Smooth muscle cell (in vitro differentiated cells): ENCODE data around the gene PTPRU. TPM values are rescaled to one million over a fixed set of nuclear protein-coding genes. Genes with fewer than 3 reads are reported as not detected.

Experiments used
- DNase-seq: peaks from one replicate; lab custom pipeline; 2025; ENCODE audit not compliant: unreplicated experiment; lab: John Stamatoyannopoulos, UW
- H2AFZ ChIP-seq: fragments of 200-600 bp; sonication (generic); 2 replicates; pipeline ENCODE4 v1.6.0; 2016; ENCODE audit warnings: antibody characterized with exemption, low read depth, mild to moderate bottlenecking
- H3F3A ChIP-seq: fragments of 200-600 bp; sonication (generic); 2 replicates; pipeline ENCODE4 v1.6.0; 2017; ENCODE audit warnings: antibody characterized with exemption, low read depth
- H3K27ac ChIP-seq: fragments of 200-600 bp; sonication (generic); 2 replicates; pipeline ENCODE4 v1.5.1; 2016; ENCODE audit warnings: low read depth, mild to moderate bottlenecking
- H3K27me3 ChIP-seq: fragments of 200-600 bp; sonication (generic); 2 replicates; pipeline ENCODE4 v1.6.1; 2016; ENCODE audit warnings: low read depth, mild to moderate bottlenecking
- H3K36me3 ChIP-seq: fragments of 200-600 bp; sonication (generic); 2 replicates; pipeline ENCODE4 v1.5.1; 2016; ENCODE audit warnings: low read depth
- H3K4me1 ChIP-seq: fragments of 200-600 bp; sonication (generic); 2 replicates; pipeline ENCODE4 v1.5.1; 2016; ENCODE audit warnings: low read depth
- H3K4me2 ChIP-seq: fragments of 200-600 bp; sonication (generic); 2 replicates; pipeline ENCODE4 v1.6.0; 2016; ENCODE audit warnings: mild to moderate bottlenecking
- H3K4me3 ChIP-seq: fragments of 200-600 bp; sonication (generic); 2 replicates; pipeline ENCODE4 v1.5.1; 2016; ENCODE audit warnings: mild to moderate bottlenecking
- H3K79me2 ChIP-seq: fragments of 200-600 bp; sonication (generic); 2 replicates; pipeline ENCODE4 v1.6.0; 2016; ENCODE audit warnings: low read depth, mild to moderate bottlenecking
- H3K9ac ChIP-seq: fragments of 200-600 bp; sonication (generic); 2 replicates; pipeline ENCODE4 v1.6.0; 2016; ENCODE audit warnings: low read depth
- H3K9me3 ChIP-seq: fragments of 200-600 bp; sonication (generic); replicated peaks from 2 replicates; pipeline ENCODE4 v1.5.1; 2016; ENCODE audit warnings: low read depth
- H4K20me1 ChIP-seq: fragments of 200-600 bp; sonication (generic); 2 replicates; pipeline ENCODE4 v1.6.0; 2016; ENCODE audit warnings: low read depth
- CTCF ChIP-seq: fragments of 200-600 bp; sonication (generic); IDR thresholded peaks from 2 replicates; pipeline ENCODE4 v1.5.1; 2017; ENCODE audit warnings: borderline replicate concordance, mild to moderate bottlenecking, antibody characterized with exemption; ENCODE audit not compliant: insufficient read depth, poor library complexity, severe bottlenecking
- WGBS: methylation state at CpG from one replicate; pipeline ENCODE4 v1.1.7; 2016; ENCODE audit warnings: low lambda C conversion rate; 5-methylcytosine and 5-hydroxymethylcytosine counted together
- polyA plus RNA-seq: library from polyadenylated mRNA; unstranded; fragments of >200 nt; fragmentation: Nextera tagmentation; extraction: Ambion mirVana; gene quantifications from 2 replicates; pipeline ENCODE4 v1.2.1, GENCODE V29; 2016
- total RNA-seq: library from RNA; depleted of rRNA; stranded (reverse); fragments of >200 nt; gene quantifications from 2 replicates; pipeline ENCODE4 v1.2.3, GENCODE V29; 2014

The PTPRU gene
- total and polyA plus RNA-seq, 2 experiments from 2014 or later: 41.1 to 67.8 TPM

DNA sequence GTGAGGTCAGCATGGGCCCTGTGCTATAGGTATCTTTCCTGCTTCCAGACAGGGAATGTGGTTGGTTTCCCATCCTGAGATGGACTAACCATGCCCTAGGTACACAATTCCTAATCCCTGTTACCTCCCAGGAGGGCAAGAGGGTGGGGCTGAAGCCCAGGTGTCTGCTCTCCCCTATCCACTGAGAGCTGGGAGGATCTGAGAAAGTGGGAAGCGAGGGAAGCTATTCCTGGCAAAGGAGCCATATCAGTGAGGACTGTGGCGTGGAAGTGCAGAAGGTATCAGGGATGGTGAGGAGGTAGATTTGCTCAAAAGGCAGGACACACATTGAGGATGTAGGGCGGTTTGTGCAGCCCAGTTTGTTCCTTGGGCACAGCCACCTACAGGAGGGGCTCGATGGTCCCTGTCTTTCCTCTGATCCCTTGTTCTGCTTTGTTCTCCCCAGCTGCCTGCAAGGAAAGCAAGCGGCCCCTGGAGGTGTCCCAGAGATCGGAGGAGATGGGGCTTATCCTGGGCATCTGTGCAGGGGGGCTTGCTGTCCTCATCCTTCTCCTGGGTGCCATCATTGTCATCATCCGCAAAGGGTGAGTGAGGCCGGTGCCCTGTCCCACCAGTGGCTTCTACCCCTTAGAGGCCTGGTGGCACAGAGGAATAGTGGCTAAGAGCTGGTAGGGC is 48.1 kb downstream of the PTPRU start:
- Histone ChIP-seq H3K79me2 (no peaks in the 10 kb centered on the region), H3K9ac (no peak overlapping the region), H3K27ac (no peak overlapping the region), H3K9me3 (no peaks in the 10 kb centered on the region), H3K4me1 (peaks cover 3% of the 10 kb centered on the region), H3F3A (no peaks in the 10 kb centered on the region), H3K4me2 (no peak overlapping the region), H3K27me3 (no peaks in the 10 kb centered on the region), H2AFZ (no peak overlapping the region), H3K36me3 (no peaks in the 10 kb centered on the region), H3K4me3 (no peak overlapping the region), H4K20me1 (no peaks in the 10 kb centered on the region)
- DNase-seq: no peak
- 98% methylated on average over 8 of the region's 8 CpGs for WGBS
- TF ChIP-seq CTCF: no peak

DNA sequence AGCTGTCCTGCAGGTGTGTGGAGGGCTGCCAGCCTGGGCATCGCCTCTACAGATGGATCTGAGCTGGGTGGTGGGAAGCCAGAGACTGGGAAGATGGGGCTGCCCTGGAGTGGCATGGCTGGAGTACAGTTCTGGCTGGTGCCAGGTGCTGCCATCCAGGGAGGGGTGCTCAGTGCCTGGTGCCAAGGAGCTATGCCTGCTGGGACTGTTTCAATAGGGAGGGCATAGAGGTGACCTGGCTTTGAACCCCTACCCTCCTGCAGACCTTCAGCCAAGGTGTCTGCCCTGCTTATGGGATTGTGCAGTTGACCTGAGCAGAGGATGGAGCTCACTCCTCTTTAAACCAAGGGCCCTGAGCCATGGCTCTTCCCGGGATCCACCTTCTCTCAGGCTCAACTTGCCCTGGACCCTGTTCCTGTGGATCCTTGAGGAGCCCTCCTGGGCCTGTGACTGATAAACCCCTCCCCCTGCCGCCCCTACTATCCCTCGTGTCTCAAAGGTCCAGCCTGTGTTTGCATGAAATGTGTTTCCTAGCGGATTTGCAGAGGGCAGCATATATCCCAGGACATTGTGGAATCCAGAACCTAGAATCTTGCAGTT is 48.7 kb downstream of the PTPRU start:
- WGBS: 94% methylated on average over 5 of the region's 5 CpGs
- Histone ChIP-seq H2AFZ (no peak overlapping the region), H3K9me3 (no peaks in the 10 kb centered on the region), H3K27me3 (no peaks in the 10 kb centered on the region), H3K27ac (no peak overlapping the region), H3K36me3 (no peaks in the 10 kb centered on the region), H3K79me2 (no peaks in the 10 kb centered on the region), H3K4me3 (no peak overlapping the region), H4K20me1 (no peaks in the 10 kb centered on the region), H3K4me2 (no peak overlapping the region), H3K4me1 (peaks cover 3% of the 10 kb centered on the region), H3F3A (no peaks in the 10 kb centered on the region), H3K9ac (no peak overlapping the region)
- no peak for DNase-seq
- no peak for TF ChIP-seq CTCF

DNA sequence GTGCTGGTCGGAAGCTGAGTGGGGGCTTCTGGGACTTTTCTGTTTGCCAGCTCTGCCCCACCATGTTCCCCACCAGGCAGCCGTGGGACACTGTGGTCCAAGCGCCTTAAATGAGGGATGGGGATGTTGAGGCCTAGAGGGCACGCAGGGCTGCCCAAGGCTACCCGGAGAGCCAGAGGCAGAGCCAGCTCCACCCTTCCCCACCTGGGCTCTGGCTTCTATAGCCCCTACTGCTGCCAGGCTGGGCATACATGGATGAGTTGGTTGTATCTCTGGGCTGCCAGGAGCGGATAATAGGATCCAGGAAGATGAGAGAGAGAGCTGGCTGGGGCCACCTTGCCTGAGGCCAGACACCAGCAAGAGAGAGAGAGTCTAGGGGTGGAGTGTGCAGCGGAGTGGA is 49.4 kb downstream of the PTPRU start:
- Histone ChIP-seq H3K4me2 (no peak overlapping the region), H3K36me3 (no peaks in the 10 kb centered on the region), H3K79me2 (no peaks in the 10 kb centered on the region), H3K27ac (no peak overlapping the region), H3K9me3 (no peaks in the 10 kb centered on the region), H3K9ac (no peak overlapping the region), H2AFZ (no peak overlapping the region), H3K4me3 (no peak overlapping the region), H3K27me3 (no peaks in the 10 kb centered on the region), H4K20me1 (no peaks in the 10 kb centered on the region), H3K4me1 (peaks cover 3% of the 10 kb centered on the region), H3F3A (no peaks in the 10 kb centered on the region)
- TF ChIP-seq CTCF: no peak
- DNase-seq: no peak
- 96% methylated on average over 7 of the region's 7 CpGs for WGBS
